Epithelial cell of proximal tubule (primary cell): ENCODE data around the gene PPCS. TPM values are rescaled to one million over a fixed set of nuclear protein-coding genes. Genes with fewer than 3 reads are reported as not detected.

Experiments used
- DNase-seq: peaks from one replicate; pipeline ENCODE4 v3.0.0-alpha.2; 2011; ENCODE audit warnings: low read depth
- H3K4me3 ChIP-seq: 2 replicates; pipeline ENCODE4 v1.5.1; 2011; ENCODE audit warnings: low read depth, mild to moderate bottlenecking, low read length
- total RNA-seq: library from RNA; depleted of rRNA; stranded (reverse); fragments of >200 nt; gene quantifications from 2 replicates; pipeline ENCODE4 v1.2.3, GENCODE V29; 2015
- TF ChIP-seq, protein P1 (sequence below): conservative IDR thresholded peaks from 2 replicates; pipeline ENCODE4 v1.5.1; 2012; ENCODE audit warnings: low read depth, mild to moderate bottlenecking, low read length

The PPCS gene
- total RNA-seq, 1 donor from 2014 or later: 80.5 TPM

DNA sequence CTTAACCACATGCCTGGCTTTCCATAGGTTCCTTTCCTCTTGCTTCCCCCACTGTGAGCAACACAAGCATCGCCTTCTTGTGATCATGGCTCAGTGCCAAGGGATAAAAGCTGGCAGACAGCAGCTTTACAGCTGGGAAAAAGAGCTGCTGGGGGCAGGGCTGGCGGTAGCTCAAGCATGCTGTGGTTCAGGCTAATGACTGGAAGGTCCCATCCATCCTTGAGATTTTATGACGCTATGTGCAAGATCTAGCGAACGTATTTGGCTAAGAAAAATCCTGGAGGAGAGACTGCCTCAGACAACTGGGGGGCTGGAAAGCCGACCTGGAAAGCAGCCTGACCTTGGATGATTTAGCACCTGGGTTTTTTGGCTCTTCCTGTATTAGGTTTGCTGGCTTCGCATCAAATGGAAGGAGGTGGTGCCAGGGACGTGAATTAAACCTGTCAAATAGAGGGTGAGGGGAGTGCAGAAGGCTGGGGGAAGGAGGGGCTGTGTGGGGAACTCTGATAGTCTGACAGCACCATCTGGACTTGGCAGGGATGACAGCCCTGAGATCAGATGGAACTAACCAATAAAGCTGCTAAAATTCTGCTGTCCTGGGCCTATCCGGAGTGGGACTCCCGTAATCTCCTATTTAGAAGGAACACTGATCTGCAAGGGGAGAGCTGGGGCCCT lies 35.3 kb upstream of the PPCS start:
- TF ChIP-seq, protein P1, sequence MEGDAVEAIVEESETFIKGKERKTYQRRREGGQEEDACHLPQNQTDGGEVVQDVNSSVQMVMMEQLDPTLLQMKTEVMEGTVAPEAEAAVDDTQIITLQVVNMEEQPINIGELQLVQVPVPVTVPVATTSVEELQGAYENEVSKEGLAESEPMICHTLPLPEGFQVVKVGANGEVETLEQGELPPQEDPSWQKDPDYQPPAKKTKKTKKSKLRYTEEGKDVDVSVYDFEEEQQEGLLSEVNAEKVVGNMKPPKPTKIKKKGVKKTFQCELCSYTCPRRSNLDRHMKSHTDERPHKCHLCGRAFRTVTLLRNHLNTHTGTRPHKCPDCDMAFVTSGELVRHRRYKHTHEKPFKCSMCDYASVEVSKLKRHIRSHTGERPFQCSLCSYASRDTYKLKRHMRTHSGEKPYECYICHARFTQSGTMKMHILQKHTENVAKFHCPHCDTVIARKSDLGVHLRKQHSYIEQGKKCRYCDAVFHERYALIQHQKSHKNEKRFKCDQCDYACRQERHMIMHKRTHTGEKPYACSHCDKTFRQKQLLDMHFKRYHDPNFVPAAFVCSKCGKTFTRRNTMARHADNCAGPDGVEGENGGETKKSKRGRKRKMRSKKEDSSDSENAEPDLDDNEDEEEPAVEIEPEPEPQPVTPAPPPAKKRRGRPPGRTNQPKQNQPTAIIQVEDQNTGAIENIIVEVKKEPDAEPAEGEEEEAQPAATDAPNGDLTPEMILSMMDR: no peak
- H3K4me3 ChIP-seq: no peak overlapping the region
- peak; percentile 47 for DNase-seq

DNA sequence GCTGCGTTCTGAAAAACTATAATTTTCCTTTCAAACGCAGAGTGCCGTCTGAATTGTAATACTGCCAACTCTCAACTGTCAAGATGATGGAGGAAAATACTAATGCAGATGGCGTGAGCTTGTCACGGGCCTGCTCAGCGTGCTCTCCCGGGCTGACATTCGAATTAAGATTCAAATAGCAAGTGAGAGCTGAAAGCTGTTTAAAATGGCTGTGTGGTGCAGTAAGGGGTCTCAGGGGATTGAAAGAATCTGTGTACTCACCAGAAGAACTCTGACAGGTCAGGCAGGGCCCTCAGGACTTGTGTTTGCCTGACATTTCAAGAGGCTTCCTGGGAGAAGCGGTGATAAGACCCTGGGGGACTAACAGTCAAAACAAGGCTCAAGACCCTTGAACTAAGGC lies 33.6 kb upstream of the PPCS start:
- TF ChIP-seq, protein P1: no peak
- no peak overlapping the region for H3K4me3 ChIP-seq
- no peak for DNase-seq

DNA sequence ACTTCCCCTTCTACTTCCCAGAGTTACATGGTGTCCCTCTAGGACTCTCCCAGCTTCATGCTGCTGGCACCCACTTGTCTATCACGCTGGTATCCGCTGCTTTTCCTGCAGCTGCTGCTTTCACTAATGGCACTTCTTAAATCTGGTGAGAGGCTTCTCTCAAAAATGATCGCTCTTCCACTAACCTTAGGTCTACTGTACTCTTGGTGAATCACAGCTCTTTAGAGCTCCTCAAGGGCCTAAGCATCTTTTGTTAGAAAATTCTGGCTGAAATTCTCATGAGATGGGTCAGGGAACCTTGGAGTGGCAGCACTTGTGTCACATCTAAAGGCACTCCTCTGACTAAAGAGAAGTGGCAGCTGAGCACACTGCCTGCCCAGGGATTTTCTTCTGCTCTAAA lies 32.7 kb upstream of the PPCS start:
- H3K4me3 ChIP-seq: no peak overlapping the region
- no peak for DNase-seq
- TF ChIP-seq, protein P1: no peak

DNA sequence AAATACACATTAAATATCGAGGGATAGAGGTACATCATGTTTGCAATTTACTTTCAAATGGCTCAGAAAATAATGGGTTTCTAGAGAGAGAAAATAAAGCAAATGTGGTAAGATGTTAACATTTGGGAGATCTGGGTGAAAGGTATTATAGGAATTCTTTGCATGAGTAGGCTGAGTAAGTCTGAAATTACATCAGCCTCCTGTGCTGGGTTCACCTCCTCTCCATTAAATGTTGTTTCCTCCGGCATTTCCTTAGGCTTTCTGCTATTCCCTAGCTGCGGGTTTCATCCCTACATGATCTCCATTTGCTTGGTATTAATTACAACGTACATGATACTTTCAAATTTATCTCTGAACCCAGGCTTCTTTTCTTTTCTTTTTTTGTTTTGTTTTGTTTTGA lies 32.1 kb upstream of the PPCS start:
- H3K4me3 ChIP-seq: no peak overlapping the region
- TF ChIP-seq, protein P1: no peak
- no peak for DNase-seq

DNA sequence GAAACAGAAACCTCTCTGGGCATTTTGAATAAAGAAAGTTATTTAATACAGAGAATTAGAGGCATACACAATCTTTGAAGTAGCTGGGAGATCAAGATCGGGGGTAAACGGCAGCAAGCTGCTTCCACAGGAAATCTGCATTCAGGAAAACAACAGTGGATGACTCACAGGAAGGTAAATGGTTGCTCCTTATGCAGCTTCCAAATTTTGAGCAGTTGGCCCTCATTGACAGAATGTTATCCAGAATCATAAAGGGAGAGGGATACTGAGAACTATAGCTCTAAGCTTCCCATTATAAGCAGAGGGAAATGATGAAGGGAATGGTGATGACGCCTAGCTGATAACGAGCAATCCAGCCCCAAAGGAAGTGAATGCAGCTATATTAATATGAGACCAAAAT lies 29.1 kb upstream of the PPCS start:
- no peak overlapping the region for H3K4me3 ChIP-seq

DNA sequence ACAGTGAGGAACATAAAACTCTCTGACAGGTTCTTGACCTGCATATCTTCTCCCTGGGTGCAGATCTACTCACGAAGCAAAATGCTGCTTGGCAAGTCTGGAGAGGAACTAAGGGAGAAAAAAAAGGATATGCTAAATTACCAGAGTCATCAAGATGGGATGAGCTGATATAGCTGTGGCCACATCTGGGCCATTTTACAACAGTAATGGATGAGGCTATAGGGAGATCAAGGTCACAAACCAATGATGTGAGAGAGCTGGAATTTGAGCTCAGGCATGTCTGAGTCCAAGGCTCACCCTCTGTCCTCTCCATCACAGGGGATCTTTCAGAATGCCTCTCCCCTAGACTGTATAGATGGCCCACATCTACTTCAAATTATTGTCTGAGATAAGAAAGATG lies 26.7 kb upstream of the PPCS start:
- TF ChIP-seq, protein P1: no peak
- no peak for DNase-seq
- H3K4me3 ChIP-seq: no peak overlapping the region

More for the DNA sequence above, 29.1 kb upstream of the PPCS start:
- DNase-seq: no peak
- TF ChIP-seq, protein P1: no peak
